ENCODE measurements around the gene TTLL10. TPM values are rescaled to one million over a fixed set of nuclear protein-coding genes. Genes with fewer than 3 reads are reported as not detected.
A peak's percentile ranks its signal among the peaks of the same experiment; 100 is the strongest.

The TTLL10 gene
- total and polyA plus RNA-seq, 4 donors = not detected

- H3K4me1 ChIP-seq (ENCODE audit: control insufficient read depth in 4 of 4, insufficient read depth in 4 of 4, low read length in 3 of 4) = no peaks in the 10 kb centered on the region
- 75% methylated on average over 32 of the region's 32 CpGs for WGBS
- H3K36me3 ChIP-seq (ENCODE audit: control insufficient read depth in 4 of 4, insufficient read depth in 3 of 4, low read depth in 1 of 4, low read length in 3 of 4) = no peaks in the 10 kb centered on the region
- H3K27ac ChIP-seq (ENCODE audit: low read depth in 1 of 2, low read length in 2 of 2) = no peak overlapping the region
- H3K4me3 ChIP-seq (ENCODE audit: low read depth in 1 of 3, low read length in 3 of 3) = no peak overlapping the region
- H3K9me3 ChIP-seq (ENCODE audit: control insufficient read depth in 4 of 4, low read length in 3 of 4) = no peaks in the 10 kb centered on the region
- no peak overlapping the region for H3K9ac ChIP-seq (ENCODE audit: low read depth in 1 of 2, low read length in 2 of 2)
- DNase-seq (ENCODE audit: low spot score) = no peak
- peak; percentile 82 for TF ChIP-seq NR2F2 (IDR thresholded peaks at IDR 0.05)
- TF ChIP-seq RXRA (IDR thresholded peaks at IDR 0.05) = peak in 1 of 2 donors; percentile 26
- no peak for TF ChIP-seq FOXA2 (IDR thresholded peaks at IDR 0.05)
- no peaks in the 10 kb centered on the region for H3K27me3 ChIP-seq (ENCODE audit: control insufficient read depth in 4 of 4, insufficient read depth in 4 of 4, low read length in 3 of 4)
Observed at GRCh38 chr1:1144843-1145546, 28.7 kb upstream of the TTLL10 start.

DNA sequence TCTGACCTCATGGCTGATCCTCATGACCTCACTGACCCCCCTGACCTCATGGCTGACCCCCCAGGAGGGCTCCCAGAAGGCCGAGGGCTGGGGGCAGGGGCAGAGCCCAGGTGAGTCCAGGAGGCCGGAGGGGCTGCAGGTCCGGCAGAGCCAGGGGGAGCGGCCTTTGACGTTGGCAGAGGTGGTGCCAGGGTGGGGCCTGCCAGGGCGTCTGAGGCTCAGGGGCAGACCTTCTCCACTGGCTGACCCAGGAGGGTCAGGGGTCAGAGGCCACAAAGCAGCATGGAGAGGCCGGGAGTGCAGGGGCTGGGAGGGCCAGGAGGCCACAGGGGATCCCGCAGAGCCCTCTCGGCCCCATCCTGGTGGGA lies 28.1 kb upstream of the TTLL10 start:
- no peak for TF ChIP-seq RAD21 (IDR thresholded peaks at IDR 0.05)
- TF ChIP-seq, protein P1, sequence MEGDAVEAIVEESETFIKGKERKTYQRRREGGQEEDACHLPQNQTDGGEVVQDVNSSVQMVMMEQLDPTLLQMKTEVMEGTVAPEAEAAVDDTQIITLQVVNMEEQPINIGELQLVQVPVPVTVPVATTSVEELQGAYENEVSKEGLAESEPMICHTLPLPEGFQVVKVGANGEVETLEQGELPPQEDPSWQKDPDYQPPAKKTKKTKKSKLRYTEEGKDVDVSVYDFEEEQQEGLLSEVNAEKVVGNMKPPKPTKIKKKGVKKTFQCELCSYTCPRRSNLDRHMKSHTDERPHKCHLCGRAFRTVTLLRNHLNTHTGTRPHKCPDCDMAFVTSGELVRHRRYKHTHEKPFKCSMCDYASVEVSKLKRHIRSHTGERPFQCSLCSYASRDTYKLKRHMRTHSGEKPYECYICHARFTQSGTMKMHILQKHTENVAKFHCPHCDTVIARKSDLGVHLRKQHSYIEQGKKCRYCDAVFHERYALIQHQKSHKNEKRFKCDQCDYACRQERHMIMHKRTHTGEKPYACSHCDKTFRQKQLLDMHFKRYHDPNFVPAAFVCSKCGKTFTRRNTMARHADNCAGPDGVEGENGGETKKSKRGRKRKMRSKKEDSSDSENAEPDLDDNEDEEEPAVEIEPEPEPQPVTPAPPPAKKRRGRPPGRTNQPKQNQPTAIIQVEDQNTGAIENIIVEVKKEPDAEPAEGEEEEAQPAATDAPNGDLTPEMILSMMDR (IDR thresholded peaks at IDR 0.05; ENCODE audit: low read depth, low read length, missing input control) = no peak
- TF ChIP-seq, protein P2, sequence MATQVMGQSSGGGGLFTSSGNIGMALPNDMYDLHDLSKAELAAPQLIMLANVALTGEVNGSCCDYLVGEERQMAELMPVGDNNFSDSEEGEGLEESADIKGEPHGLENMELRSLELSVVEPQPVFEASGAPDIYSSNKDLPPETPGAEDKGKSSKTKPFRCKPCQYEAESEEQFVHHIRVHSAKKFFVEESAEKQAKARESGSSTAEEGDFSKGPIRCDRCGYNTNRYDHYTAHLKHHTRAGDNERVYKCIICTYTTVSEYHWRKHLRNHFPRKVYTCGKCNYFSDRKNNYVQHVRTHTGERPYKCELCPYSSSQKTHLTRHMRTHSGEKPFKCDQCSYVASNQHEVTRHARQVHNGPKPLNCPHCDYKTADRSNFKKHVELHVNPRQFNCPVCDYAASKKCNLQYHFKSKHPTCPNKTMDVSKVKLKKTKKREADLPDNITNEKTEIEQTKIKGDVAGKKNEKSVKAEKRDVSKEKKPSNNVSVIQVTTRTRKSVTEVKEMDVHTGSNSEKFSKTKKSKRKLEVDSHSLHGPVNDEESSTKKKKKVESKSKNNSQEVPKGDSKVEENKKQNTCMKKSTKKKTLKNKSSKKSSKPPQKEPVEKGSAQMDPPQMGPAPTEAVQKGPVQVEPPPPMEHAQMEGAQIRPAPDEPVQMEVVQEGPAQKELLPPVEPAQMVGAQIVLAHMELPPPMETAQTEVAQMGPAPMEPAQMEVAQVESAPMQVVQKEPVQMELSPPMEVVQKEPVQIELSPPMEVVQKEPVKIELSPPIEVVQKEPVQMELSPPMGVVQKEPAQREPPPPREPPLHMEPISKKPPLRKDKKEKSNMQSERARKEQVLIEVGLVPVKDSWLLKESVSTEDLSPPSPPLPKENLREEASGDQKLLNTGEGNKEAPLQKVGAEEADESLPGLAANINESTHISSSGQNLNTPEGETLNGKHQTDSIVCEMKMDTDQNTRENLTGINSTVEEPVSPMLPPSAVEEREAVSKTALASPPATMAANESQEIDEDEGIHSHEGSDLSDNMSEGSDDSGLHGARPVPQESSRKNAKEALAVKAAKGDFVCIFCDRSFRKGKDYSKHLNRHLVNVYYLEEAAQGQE (IDR thresholded peaks at IDR 0.05) = no peak
- TF ChIP-seq EGR1 (IDR thresholded peaks at IDR 0.05; ENCODE audit: low read depth in 2 of 2) = no peak
- no peak for TF ChIP-seq GABPA (IDR thresholded peaks at IDR 0.05 in 1 of 2, conservative IDR thresholded peaks at IDR 0.05 in 1 of 2)
- TF ChIP-seq ZBTB33 (IDR thresholded peaks at IDR 0.05) = no peak
- TF ChIP-seq FOXA2 (IDR thresholded peaks at IDR 0.05) = no peak
- TF ChIP-seq, protein P3, sequence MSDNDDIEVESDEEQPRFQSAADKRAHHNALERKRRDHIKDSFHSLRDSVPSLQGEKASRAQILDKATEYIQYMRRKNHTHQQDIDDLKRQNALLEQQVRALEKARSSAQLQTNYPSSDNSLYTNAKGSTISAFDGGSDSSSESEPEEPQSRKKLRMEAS (IDR thresholded peaks at IDR 0.05) = no peak
- TF ChIP-seq RXRA (IDR thresholded peaks at IDR 0.05) = no peak
- TF ChIP-seq HNF4G (IDR thresholded peaks at IDR 0.05) = no peak
- TF ChIP-seq NR2F2 (IDR thresholded peaks at IDR 0.05) = no peak
- TF ChIP-seq YY1 (IDR thresholded peaks at IDR 0.05) = no peak
- no peak for TF ChIP-seq SP1 (IDR thresholded peaks at IDR 0.05)
- Histone ChIP-seq H3K9me3 (ENCODE audit: control insufficient read depth in 4 of 4, low read length in 3 of 4) (no peaks in the 10 kb centered on the region), H3K4me3 (ENCODE audit: low read depth in 1 of 3, low read length in 3 of 3) (no peak overlapping the region), H3K27ac (ENCODE audit: low read depth in 1 of 2, low read length in 2 of 2) (no peak overlapping the region), H3K9ac (ENCODE audit: low read depth in 1 of 2, low read length in 2 of 2) (no peak overlapping the region), H3K36me3 (ENCODE audit: control insufficient read depth in 4 of 4, insufficient read depth in 3 of 4, low read depth in 1 of 4, low read length in 3 of 4) (no peaks in the 10 kb centered on the region), H3K4me1 (ENCODE audit: control insufficient read depth in 4 of 4, insufficient read depth in 4 of 4, low read length in 3 of 4) (no peaks in the 10 kb centered on the region), H3K27me3 (ENCODE audit: control insufficient read depth in 4 of 4, insufficient read depth in 4 of 4, low read length in 3 of 4) (no peaks in the 10 kb centered on the region)
- DNase-seq (ENCODE audit: low spot score) = no peak
- WGBS = 83% methylated on average over 9 of the region's 9 CpGs

Measured in liver (tissue), 9 donors.